Cardiac muscle cell (in vitro differentiated cells and primary cell): ENCODE data around the gene SDHAF1. TPM values are rescaled to one million over a fixed set of nuclear protein-coding genes. Genes with fewer than 3 reads are reported as not detected.

Experiments used
- DNase-seq, 2 donors: peaks; one replicate each; pipeline versions ENCODE4 v3.0.0 to v3.0.0-alpha.2; 2010 to 2017; ENCODE audit warnings: low read depth in 1 of 2, low spot score in 1 of 2
- H3K27ac ChIP-seq: fragments of 200-600 bp; sonication (generic); 2 replicates; pipeline ENCODE4 v1.5.1; 2016
- H3K27me3 ChIP-seq: fragments of 200-600 bp; sonication (generic); 2 replicates; pipeline ENCODE4 v1.6.0; 2016; ENCODE audit warnings: control low read depth
- H3K36me3 ChIP-seq: fragments of 200-600 bp; sonication (generic); 2 replicates; pipeline ENCODE4 v1.5.1; 2016; ENCODE audit warnings: control low read depth
- H3K4me1 ChIP-seq: fragments of 200-600 bp; sonication (generic); 2 replicates; pipeline ENCODE4 v1.8.1; 2017; ENCODE audit warnings: low read depth, mild to moderate bottlenecking, mixed run types
- H3K4me3 ChIP-seq: fragments of 200-600 bp; sonication (generic); 2 replicates; pipeline ENCODE4 v1.5.1; 2016; ENCODE audit warnings: mild to moderate bottlenecking
- H3K9me3 ChIP-seq: fragments of 200-600 bp; sonication (generic); 2 replicates; pipeline ENCODE4 v1.5.1; 2017; ENCODE audit warnings: low read depth, mild to moderate bottlenecking, control low read depth
- CTCF ChIP-seq: IDR thresholded peaks from 2 replicates; pipeline ENCODE4 v1.5.1; 2012; ENCODE audit warnings: low read depth, mild to moderate bottlenecking, low read length
- polyA plus RNA-seq: library from polyadenylated mRNA; unstranded; fragments of >200 nt; fragmentation: Nextera tagmentation; extraction: Ambion mirVana; gene quantifications from 2 replicates; pipeline ENCODE4 v1.2.1, GENCODE V29; 2016
- total RNA-seq: library from RNA; depleted of rRNA; stranded (reverse); fragments of >200 nt; gene quantifications from 2 replicates; pipeline ENCODE4 v1.2.3, GENCODE V29; 2016

The SDHAF1 gene
- total and polyA plus RNA-seq, 2 experiments from 2014 or later, result 36.2 to 58.0 TPM

GRCh38 chr19:36027696-36028095 lies 32.7 kb downstream of the SDHAF1 start:
- Histone ChIP-seq H3K4me1 (no peaks in the 10 kb centered on the region), H3K9me3 (no peaks in the 10 kb centered on the region), H3K4me3 (no peak overlapping the region), H3K27ac (no peak overlapping the region), H3K27me3 (no peaks in the 10 kb centered on the region), H3K36me3 (no peaks in the 10 kb centered on the region)
- TF ChIP-seq CTCF, result no peak
- DNase-seq, result no peak

- H3K4me1 ChIP-seq, result no peaks in the 10 kb centered on the region
- no peak for TF ChIP-seq CTCF
- H3K4me3 ChIP-seq, result no peak overlapping the region
- no peak for DNase-seq
- H3K36me3 ChIP-seq, result no peaks in the 10 kb centered on the region
- no peaks in the 10 kb centered on the region for H3K27me3 ChIP-seq
- no peak overlapping the region for H3K27ac ChIP-seq
- H3K9me3 ChIP-seq, result no peaks in the 10 kb centered on the region
These were observed 33.5 kb downstream of the SDHAF1 start for GRCh38 chr19:36028313-36029041.

- peak; percentile 29 for TF ChIP-seq CTCF
- Histone ChIP-seq H3K9me3 (no peaks in the 10 kb centered on the region), H3K4me1 (no peaks in the 10 kb centered on the region), H3K27ac (no peak overlapping the region), H3K36me3 (no peaks in the 10 kb centered on the region), H3K27me3 (no peaks in the 10 kb centered on the region), H3K4me3 (no peak overlapping the region)
- peak in 1 of 2 donors; percentile 57 for DNase-seq
These were observed 35.5 kb downstream of the SDHAF1 start for GRCh38 chr19:36030264-36031148.

- Histone ChIP-seq H3K36me3 (no peaks in the 10 kb centered on the region), H3K4me3 (no peak overlapping the region), H3K27me3 (no peaks in the 10 kb centered on the region), H3K4me1 (no peaks in the 10 kb centered on the region), H3K9me3 (no peaks in the 10 kb centered on the region), H3K27ac (no peak overlapping the region)
- TF ChIP-seq CTCF, result no peak
- no peak for DNase-seq
These were observed 36.3 kb downstream of the SDHAF1 start for GRCh38 chr19:36031308-36031707.

- no peaks in the 10 kb centered on the region for H3K4me1 ChIP-seq
- no peaks in the 10 kb centered on the region for H3K9me3 ChIP-seq
- H3K27me3 ChIP-seq, result no peaks in the 10 kb centered on the region
- peak within 1 kb of the TSS; percentile 63 for H3K4me3 ChIP-seq
- TF ChIP-seq CTCF, result peak; percentile 2
- peak; percentile 78 to 84 for DNase-seq
- no peaks in the 10 kb centered on the region for H3K36me3 ChIP-seq
- H3K27ac ChIP-seq, result no peak within 1 kb of the TSS
These were observed 37.5 kb downstream of the SDHAF1 start, which contains the start of gene CLIP3 for GRCh38 chr19:36032251-36033104. TSS of gene CLIP3 (minus strand) at chr19:36032873. CDS start at chr19:36032357, 516 bp downstream.
